K562 (cell line): ENCODE results near the gene IQSEC3. TPM values are rescaled to one million over a fixed set of nuclear protein-coding genes. Genes with fewer than 3 reads are reported as not detected.
A peak's percentile ranks its signal among the peaks of the same experiment; 100 is the strongest.
"Not testable (repeated sequence)": the region's sequence is repeated elsewhere in the genome, so short reads cannot be mapped to it uniquely, and the experiment has no call there.

Source experiments
- ATAC-seq: fragments of 200-7000 bp; cut with Tn5 transposase; 3 replicates; pipeline ENCODE4 v1.9.1; 2020; ENCODE audit warnings: moderate library complexity
- BruUV-seq: library from RNA; stranded (reverse); fragments of 400-500 nt; replicated peaks from 2 replicates; lab custom pipeline; 2021; lab: Mats Ljungman, UMichigan
- CTCF ChIA-PET: fragments of 300-600 bp; formaldehyde crosslinking; extraction: SDS; loops from one replicate; lab custom pipeline; 2021; ENCODE audit warnings: low intra/inter-chr PET ratio; lab: Yijun Ruan, JAX
- POLR2A ChIA-PET: fragments of 300-600, 350-650 bp; sonication (Branson Sonifier 250); formaldehyde crosslinking; extraction: SDS; loops from one replicate; lab custom pipeline; 2021; ENCODE audit warnings: antibody characterized with exemption, inconsistent platforms; lab: Yijun Ruan, JAX
- DNase-seq, 4 experiments: peaks; one replicate each; pipeline versions ENCODE4 v3.0.0 to v3.0.0-alpha.2; 2011 to 2018; ENCODE audit warnings: low spot score in 3 of 4, mixed read lengths in 3 of 4; ENCODE audit errors: extremely low read depth in 1 of 4
- FAIRE-seq: peaks from 2 replicates; lab custom pipeline; 2011; peaks lifted over from hg19 to GRCh38; lab: Jason Lieb, UNC
- H2AFZ ChIP-seq: 2 replicates; pipeline ENCODE4 v1.6.0; 2011; ENCODE audit warnings: low read depth, low read length, control low read depth, inconsistent platforms
- H3K27ac ChIP-seq: fragments of 200-600 bp; 3 replicates; pipeline ENCODE4 v1.8.0; 2011; ENCODE audit warnings: low read depth, mild to moderate bottlenecking, control low read depth, inconsistent platforms, low read length, moderate library complexity, mixed read lengths; ENCODE audit errors: extremely low read depth
- H3K27me3 ChIP-seq, 2 experiments: fragments of 300-600 bp in 1 of 2; 2 replicates in 1 of 2; 3 replicates in 1 of 2; pipeline versions ENCODE4 v1.6.0 to v1.8.0; 2011; ENCODE audit warnings: inconsistent platforms in 2 of 2, low read length in 2 of 2, mild to moderate bottlenecking in 1 of 2, mixed read lengths in 1 of 2, moderate library complexity in 1 of 2; ENCODE audit not compliant: control insufficient read depth in 2 of 2, insufficient read depth in 2 of 2
- H3K36me3 ChIP-seq: fragments of 300-600 bp; 3 replicates; pipeline ENCODE4 v1.8.0; 2011; ENCODE audit warnings: mild to moderate bottlenecking, low read length, inconsistent platforms; ENCODE audit not compliant: control insufficient read depth, insufficient read depth
- H3K4me1 ChIP-seq, 2 experiments: fragments of 200-600 bp in 1 of 2; replicated peaks in 1 of 2; 2 replicates in 1 of 2; 3 replicates in 1 of 2; pipeline versions ENCODE4 v1.5.1 to v1.8.0; 2011; ENCODE audit warnings: inconsistent platforms in 2 of 2, low read length in 2 of 2, mild to moderate bottlenecking in 1 of 2, mixed read lengths in 1 of 2, moderate library complexity in 1 of 2; ENCODE audit not compliant: control insufficient read depth in 2 of 2, insufficient read depth in 2 of 2
- H3K4me2 ChIP-seq: 2 replicates; pipeline ENCODE4 v1.6.1; 2011; ENCODE audit warnings: low read length, control low read depth, inconsistent platforms, mixed read lengths; ENCODE audit not compliant: insufficient read depth
- H3K4me3 ChIP-seq: fragments of 200-600 bp; sonication (generic), shearing (Covaris generic); 2 replicates; pipeline ENCODE4 v1.5.1; 2016; ENCODE audit warnings: control low read depth, inconsistent platforms
- H3K79me2 ChIP-seq: fragments of 200-600 bp; 3 replicates; pipeline ENCODE4 v1.8.0; 2011; ENCODE audit warnings: low read length, inconsistent platforms; ENCODE audit not compliant: control insufficient read depth, insufficient read depth
- H3K9ac ChIP-seq, 2 experiments: 2 replicates each; pipeline versions ENCODE4 v1.6.0 to v1.6.1; 2011; ENCODE audit warnings: low read depth in 2 of 2, low read length in 2 of 2, control low read depth in 1 of 2, inconsistent platforms in 1 of 2, mild to moderate bottlenecking in 1 of 2, mixed read lengths in 1 of 2; ENCODE audit not compliant: insufficient read depth in 1 of 2
- H3K9me1 ChIP-seq: one replicate; pipeline ENCODE4 v1.6.0; 2011; ENCODE audit warnings: inconsistent platforms, mild to moderate bottlenecking, low read length, moderate library complexity; ENCODE audit not compliant: control insufficient read depth, insufficient read depth
- H3K9me3 ChIP-seq: replicated peaks from 2 replicates; pipeline ENCODE4 v1.5.1; 2011; ENCODE audit warnings: low read depth, low read length, inconsistent platforms; ENCODE audit not compliant: control insufficient read depth, insufficient read depth
- H4K20me1 ChIP-seq: replicated peaks from 2 replicates; pipeline ENCODE4 v1.6.1; 2011; ENCODE audit warnings: low read length, inconsistent platforms, mixed read lengths; ENCODE audit not compliant: control insufficient read depth, insufficient read depth
- C11orf30 ChIP-seq: fragments of 450-650 bp; IDR thresholded peaks from 2 replicates; pipeline ENCODE4 v1.6.1; 2016; ENCODE audit warnings: low read depth, mild to moderate bottlenecking
- MAFF ChIP-seq: IDR thresholded peaks from 2 replicates; pipeline ENCODE4 v1.6.1; 2012; ENCODE audit warnings: low read length, improper control_type of control experiment
- MAFG ChIP-seq: fragments of 450-650 bp; conservative IDR thresholded peaks from 2 replicates; pipeline ENCODE4 v1.6.1; 2016; ENCODE audit warnings: missing genetic modification characterization, missing compliant biosample characterization
- MAFK ChIP-seq: IDR thresholded peaks from 2 replicates; pipeline ENCODE4 v1.6.1; 2011; ENCODE audit warnings: low read length, improper control_type of control experiment
- ZNF316 ChIP-seq: fragments of 450-650 bp; IDR thresholded peaks from 2 replicates; pipeline ENCODE4 v1.6.1; 2016
- WGBS: fragments of 100-300 bp; shearing (Covaris generic); methylation state at CpG from one replicate; pipeline ENCODE4 v1.1.6; 2016; ENCODE audit warnings: low coverage, mixed read lengths; ENCODE audit not compliant: insufficient coverage; ENCODE audit errors: missing lambda C conversion rate; 5-methylcytosine and 5-hydroxymethylcytosine counted together
- in situ Hi-C: fragments of 300-500 bp; cut with MboI; formaldehyde crosslinking; loops from 4 replicates; pipeline ENCODE4 v1.15.0; 2018; ENCODE audit warnings: inconsistent platforms, mixed read lengths
- intact Hi-C: fragments of 100-400 bp; cut with micrococcal nuclease; formaldehyde crosslinking; loops from 2 replicates; pipeline ENCODE4 v1.14.2; 2022
- polyA plus RNA-seq, 8 experiments: library from polyadenylated mRNA; depleted of rRNA in 4 of 8; stranded (reverse) in 5 of 8; unstranded in 3 of 8; fragments of >200 nt; fragmentation: Nextera tagmentation in 2 of 8; fragmentation: Illumina TruSeq in 1 of 8; extraction: Ambion mirVana in 2 of 8; extraction: Trizol in 1 of 8; gene quantifications; 2 replicates each; pipeline versions ENCODE4 v1.2.1 to v1.2.3, GENCODE V29; 2011 to 2014; ENCODE audit warnings: inconsistent platforms in 1 of 8, missing spikeins in 1 of 8
- total RNA-seq, 7 experiments: library from RNA; depleted of rRNA in 6 of 7; stranded (reverse); fragments of >200 nt in 6 of 7; fragmentation: Illumina TruSeq in 2 of 7; extraction: Trizol in 2 of 7; gene quantifications; 2 replicates each; pipeline versions ENCODE4 v1.2.1 to v1.2.3, GENCODE V29; 2011 to 2021; ENCODE audit warnings: low replicate concordance in 1 of 7

IQSEC3 gene
- total and polyA plus RNA-seq, 9 of the 15 experiments (the other 6 are each of a cell fraction or from before 2014, with no cell fraction given): under 0.01 to 0.25 (median 0.08) TPM; not detected in 3

- H4K20me1 ChIP-seq, intact Hi-C loops, FAIRE-seq, H3K9me1 ChIP-seq, BruUV-seq, H3K4me2 ChIP-seq, H3K27me3 ChIP-seq, POLR2A ChIA-PET, CTCF ChIA-PET, H3K36me3 ChIP-seq, H3K4me1 ChIP-seq, H3K9me3 ChIP-seq, H2AFZ ChIP-seq, H3K9ac ChIP-seq, H3K79me2 ChIP-seq, H3K27ac ChIP-seq, in situ Hi-C loops, ATAC-seq, H3K4me3 ChIP-seq, DNase-seq: not testable (repeated sequence)
- peak; percentile 48 for TF ChIP-seq MAFK
- TF ChIP-seq MAFF: peak; percentile 69
- peak; percentile 68 for TF ChIP-seq MAFG
- peak; percentile 70 for TF ChIP-seq C11orf30
- peak; percentile 75 for TF ChIP-seq ZNF316
- 11% methylated on average over 2 of the region's 4 CpGs for WGBS
Measured at GRCh38 chr12:72018-72417, 5.5 kb downstream of the IQSEC3 start.

- POLR2A ChIA-PET, H3K4me3 ChIP-seq, H3K9me3 ChIP-seq, H3K9me1 ChIP-seq, H3K4me2 ChIP-seq, ATAC-seq, intact Hi-C loops, H3K36me3 ChIP-seq, CTCF ChIA-PET, H3K9ac ChIP-seq, in situ Hi-C loops, H2AFZ ChIP-seq, H4K20me1 ChIP-seq, H3K79me2 ChIP-seq, H3K27me3 ChIP-seq, DNase-seq, BruUV-seq, H3K27ac ChIP-seq, FAIRE-seq: not testable (repeated sequence)
- 43% methylated on average over 4 of the region's 8 CpGs for WGBS
- H3K4me1 ChIP-seq: peaks cover 0 to 14% of the 10 kb centered on the region in 2 experiments; a peak in 3 of 5 replicates
Measured at GRCh38 chr12:74420-75190, 8.0 kb downstream of the IQSEC3 start.

GRCh38 chr12:75541-75940, 9.0 kb downstream of the IQSEC3 start:
- CTCF ChIA-PET, H3K9me3 ChIP-seq, H3K9ac ChIP-seq, BruUV-seq, H4K20me1 ChIP-seq, H3K4me3 ChIP-seq, H3K4me2 ChIP-seq, H3K27me3 ChIP-seq, H3K36me3 ChIP-seq, H3K27ac ChIP-seq, DNase-seq, H3K9me1 ChIP-seq, intact Hi-C loops, H2AFZ ChIP-seq, FAIRE-seq, in situ Hi-C loops, ATAC-seq, POLR2A ChIA-PET, H3K79me2 ChIP-seq: not testable (repeated sequence)
- WGBS: 55% methylated on average over 3 of the region's 5 CpGs
- H3K4me1 ChIP-seq: peaks cover 0 to 14% of the 10 kb centered on the region in 2 experiments; a peak in 3 of 5 replicates
